GM10266 (cell line): ENCODE measurements around the gene UBR4.

Source experiments
- DNase-seq: peaks from one replicate; pipeline ENCODE4 v3.0.0; 2012; ENCODE audit errors: extremely low spot score
- TF ChIP-seq, protein P1 (sequence below): IDR thresholded peaks from 2 replicates; pipeline ENCODE4 v1.5.1; 2012; ENCODE audit warnings: mild to moderate bottlenecking, low read depth; ENCODE audit not compliant: control insufficient read depth, insufficient read depth; ENCODE audit errors: missing control alignments

UBR4 gene

DNA sequence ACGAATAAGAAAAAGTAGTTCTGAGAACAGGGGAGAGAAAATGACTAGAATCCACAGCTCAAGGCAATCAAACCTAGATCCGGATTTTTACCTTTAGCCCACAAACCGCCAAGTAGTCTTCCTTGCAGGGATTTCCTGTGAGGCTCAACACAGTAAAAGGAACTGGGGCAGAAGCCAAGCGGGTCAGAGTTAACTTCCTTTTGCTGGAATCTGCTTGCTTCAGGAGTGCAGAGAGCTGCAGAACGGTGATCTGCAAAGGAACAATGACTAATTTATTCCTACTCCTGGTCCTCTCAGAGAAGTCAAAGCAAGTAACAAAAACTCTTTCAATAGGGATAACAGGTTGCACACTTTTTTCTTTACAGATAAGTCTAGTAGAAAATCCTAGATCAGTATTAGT lies 53.4 kb downstream of the UBR4 start:
- TF ChIP-seq, protein P1, sequence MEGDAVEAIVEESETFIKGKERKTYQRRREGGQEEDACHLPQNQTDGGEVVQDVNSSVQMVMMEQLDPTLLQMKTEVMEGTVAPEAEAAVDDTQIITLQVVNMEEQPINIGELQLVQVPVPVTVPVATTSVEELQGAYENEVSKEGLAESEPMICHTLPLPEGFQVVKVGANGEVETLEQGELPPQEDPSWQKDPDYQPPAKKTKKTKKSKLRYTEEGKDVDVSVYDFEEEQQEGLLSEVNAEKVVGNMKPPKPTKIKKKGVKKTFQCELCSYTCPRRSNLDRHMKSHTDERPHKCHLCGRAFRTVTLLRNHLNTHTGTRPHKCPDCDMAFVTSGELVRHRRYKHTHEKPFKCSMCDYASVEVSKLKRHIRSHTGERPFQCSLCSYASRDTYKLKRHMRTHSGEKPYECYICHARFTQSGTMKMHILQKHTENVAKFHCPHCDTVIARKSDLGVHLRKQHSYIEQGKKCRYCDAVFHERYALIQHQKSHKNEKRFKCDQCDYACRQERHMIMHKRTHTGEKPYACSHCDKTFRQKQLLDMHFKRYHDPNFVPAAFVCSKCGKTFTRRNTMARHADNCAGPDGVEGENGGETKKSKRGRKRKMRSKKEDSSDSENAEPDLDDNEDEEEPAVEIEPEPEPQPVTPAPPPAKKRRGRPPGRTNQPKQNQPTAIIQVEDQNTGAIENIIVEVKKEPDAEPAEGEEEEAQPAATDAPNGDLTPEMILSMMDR = no peak
- DNase-seq = no peak

DNA sequence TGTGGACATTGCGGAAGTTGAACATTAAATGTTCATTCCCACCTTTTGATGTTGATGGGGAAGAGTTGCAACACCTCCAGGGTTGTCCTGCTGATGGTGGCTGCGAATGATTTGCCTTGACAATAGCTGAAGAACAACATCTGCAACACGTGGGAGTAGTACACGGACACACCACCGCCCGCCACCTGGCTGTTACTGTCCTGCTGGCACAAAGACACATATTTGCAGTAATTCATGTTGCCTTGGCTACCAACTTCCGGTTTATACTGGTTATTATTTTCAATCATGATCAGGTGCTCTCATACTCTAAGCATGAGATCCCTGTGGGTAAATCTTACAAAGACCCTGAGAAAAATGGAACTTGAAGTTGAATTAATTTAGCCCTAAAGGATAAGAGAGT lies 55.2 kb downstream of the UBR4 start:
- TF ChIP-seq, protein P1 = no peak
- DNase-seq = no peak

DNA sequence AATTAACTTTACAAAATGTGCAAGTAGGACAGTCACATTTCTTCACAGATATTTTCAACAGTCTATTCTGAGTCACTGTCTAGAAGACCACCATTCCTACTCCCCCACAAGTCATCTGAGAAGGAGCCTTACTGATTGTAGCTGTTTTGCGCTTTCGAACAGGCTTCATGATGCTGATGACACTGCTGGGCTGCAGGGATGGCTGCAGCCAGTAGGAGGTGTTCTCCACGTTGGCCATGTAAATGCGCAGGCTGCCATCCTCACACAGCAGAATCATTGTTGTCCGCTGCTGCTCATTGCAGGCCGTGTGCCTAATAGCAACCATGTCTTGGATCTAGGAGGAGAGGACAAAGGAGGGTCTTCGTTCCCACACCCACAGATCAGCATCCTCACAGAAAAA lies 56.9 kb downstream of the UBR4 start:
- TF ChIP-seq, protein P1 = peak; percentile 21
- no peak for DNase-seq

DNA sequence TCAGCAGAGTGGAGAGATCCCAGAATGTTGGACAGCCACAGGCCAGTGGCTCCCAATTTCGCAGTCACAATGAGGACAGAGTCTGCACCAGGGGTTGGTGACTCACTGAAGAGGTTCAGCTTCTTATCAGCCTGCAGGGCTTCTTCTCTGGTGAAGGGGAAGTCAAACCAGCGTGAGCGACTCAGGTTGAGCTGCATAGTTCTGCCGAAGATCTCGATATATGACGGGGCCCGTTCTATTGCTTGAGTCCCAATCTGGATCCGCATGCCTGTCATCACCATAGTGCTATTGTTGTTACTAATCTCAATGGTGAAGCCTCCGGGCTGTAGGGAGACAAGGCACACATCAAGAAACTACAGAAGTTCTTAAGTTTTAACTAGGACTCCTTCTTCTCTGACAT lies 58.5 kb downstream of the UBR4 start:
- TF ChIP-seq, protein P1 = no peak

DNA sequence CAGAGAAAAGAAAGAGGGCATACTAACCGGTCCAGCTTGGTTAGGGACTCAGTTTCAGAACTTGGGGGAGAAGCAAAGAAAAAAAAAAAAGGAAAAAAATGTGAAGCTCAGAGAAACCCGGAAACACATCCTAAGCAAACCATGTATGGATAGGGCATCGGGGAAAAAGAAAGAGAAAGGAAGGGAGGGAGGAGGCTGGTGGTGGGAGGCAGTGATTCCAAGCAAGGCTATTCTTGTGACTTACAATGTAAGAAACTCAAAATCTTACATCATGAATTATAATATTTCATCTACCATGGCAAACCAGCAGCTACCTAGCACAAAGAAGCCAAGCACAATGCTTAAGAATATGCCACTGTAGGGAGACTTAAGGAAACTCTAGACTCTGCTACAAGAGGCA lies 60.3 kb downstream of the UBR4 start:
- TF ChIP-seq, protein P1 = no peak
- DNase-seq = no peak

More for the DNA sequence above, 58.5 kb downstream of the UBR4 start:
- no peak for DNase-seq

DNA sequence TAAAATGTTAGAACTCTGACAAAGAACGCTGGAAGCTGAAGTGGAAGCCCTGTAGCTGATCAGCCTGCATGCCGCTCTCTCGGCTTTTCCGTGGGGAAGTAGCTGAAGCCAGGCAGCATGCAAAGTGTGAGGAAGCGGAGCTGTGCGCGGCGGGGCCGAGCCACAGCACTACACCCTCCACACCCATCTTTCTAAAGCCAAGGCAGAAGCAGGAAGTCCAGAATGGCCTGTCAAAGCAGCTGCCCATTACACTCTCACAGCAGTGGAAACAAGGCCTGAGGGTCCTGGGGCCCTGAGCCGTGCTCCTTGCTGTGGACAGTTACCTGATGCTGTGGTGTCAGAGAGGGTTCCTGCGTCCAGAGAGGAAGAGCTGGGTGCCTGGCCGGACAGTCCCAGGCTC lies 69.6 kb downstream of the UBR4 start:
- no peak for DNase-seq
- TF ChIP-seq, protein P1 = no peak

DNA sequence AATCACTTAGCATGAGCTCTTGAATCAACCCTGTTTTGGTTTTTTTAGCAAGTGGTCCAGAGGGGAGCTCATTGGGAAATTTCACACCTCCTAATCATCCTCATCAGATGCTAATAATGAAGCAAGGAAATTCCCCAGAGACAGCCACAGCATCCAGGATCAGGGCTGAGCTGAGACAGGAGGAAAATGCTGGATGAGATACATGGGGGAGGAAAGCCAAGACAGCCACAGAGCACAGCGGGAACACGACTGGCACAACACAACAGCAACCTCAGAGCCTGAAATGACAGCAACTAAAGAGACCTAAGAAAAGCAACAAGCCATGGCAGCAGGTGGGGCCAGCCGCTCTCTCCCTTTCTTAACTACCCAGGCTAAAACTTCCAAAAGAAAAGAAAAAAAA lies 70.4 kb downstream of the UBR4 start:
- no peak for DNase-seq
- TF ChIP-seq, protein P1 = no peak
